Stimulated activated CD4-positive, alpha-beta T cell treated with anti-CD3 and anti-CD28 coated beads, TNF-alpha, amount 100 ng/mL, for 48 hours (primary cell): Measurements from ENCODE around the gene CTIF.

Source experiments
- DNase-seq, 3 donors: peaks; one replicate each; pipeline ENCODE4 v3.0.0-alpha.2; 2020; ENCODE audit warnings: low read depth in 3 of 3

Gene CTIF

GRCh38 chr18:48575301-48575657, 36.4 kb downstream of the CTIF start:
- no peak for DNase-seq

DNA sequence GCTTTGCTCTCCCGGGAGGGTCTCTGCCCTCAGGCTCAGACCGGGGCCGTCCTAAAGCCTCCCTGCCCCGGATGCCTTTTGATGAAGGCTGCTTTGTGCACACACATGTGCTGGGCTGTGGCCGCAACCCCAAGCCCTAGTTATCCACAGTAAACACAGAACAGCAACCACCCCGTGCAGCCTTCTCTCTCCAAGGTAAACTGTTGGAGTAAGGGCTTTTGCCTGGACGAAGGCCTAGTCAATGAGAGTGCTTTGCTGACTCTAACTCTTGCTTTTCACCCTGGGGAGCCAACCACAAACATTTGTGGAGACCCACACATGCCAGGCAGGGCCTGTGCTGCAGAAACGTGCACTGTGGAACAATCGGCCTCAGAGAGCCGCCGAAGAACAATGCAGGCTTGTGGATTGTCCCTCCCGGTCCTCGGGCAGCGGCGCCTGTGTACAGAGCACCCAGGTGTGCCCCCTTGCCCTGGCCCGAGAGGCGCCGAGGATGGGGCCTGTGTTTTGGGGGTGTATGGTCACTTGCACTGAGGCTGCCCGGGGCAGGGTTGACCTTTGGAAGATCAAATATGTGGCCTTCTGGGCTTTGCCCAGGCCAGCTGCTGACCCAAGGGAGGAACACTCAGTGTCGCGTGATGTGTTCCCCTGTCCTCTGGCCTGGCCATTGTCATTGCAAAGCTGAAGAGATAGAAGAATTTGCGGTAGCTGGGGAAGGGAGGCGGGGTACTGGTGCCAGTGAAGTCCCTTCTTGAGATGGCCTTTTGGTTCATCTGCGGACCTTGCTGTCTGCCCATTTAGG, 37.0 kb downstream of the CTIF start:
- no peak for DNase-seq

GRCh38 chr18:48576457-48576771, 37.6 kb downstream of the CTIF start:
- no peak for DNase-seq

DNA sequence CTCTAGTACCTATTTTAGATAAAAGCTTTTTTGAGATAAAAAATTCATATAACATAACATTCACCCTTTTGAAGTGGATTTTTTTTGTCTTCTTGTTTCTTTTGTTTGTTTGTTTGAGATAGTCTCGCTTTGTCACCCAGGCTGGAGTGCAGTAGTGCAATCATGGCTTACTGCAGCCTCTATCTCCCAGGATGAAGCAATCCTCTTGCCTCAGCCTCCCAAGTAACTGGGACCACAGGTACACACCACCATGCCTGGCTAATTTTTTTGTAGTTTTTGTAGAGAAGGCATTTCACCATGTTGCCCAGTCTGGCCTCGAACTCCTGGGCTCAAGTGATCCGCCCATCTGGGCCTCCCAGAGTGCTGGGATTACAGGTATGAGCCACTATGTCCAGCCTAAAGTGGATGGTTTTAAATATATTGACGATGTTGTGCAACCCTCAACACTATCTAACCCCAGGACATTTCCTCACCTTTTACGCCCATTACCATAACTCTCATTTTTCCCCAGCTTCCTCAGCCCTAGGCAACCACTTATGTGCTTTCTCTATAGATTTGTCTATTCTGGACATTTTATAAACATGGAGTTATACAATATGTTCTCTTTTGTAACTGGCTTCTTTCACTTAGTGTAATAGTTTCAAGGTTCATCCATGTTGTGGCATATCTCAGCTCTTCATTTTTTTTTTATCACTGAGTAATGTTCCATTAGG, 38.8 kb downstream of the CTIF start:
- no peak for DNase-seq

DNA sequence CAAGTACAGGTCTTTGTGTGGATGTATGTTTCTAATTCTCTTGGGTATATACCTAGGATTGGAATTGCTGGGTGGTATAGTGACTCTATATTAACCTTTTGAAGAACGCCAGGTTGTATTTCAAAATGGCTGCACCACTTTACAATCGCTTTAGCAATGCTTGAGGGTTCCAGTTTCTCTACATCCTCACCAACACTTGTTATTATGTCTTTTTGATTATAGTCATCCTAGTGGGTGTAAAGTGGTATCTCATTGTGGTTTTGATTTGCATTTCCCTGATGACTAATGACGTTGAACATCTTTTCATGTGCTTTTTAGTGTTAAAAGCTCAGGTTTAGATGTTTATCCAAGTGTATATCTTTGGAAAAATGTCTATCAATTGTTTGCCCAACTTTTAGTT, 39.5 kb downstream of the CTIF start:
- DNase-seq, result no peak

GRCh38 chr18:48580066-48580465, 41.2 kb downstream of the CTIF start:
- DNase-seq, result no peak

- no peak for DNase-seq
Observed at GRCh38 chr18:48580782-48581181, 42.0 kb downstream of the CTIF start.

GRCh38 chr18:48581206-48581605, 42.4 kb downstream of the CTIF start:
- DNase-seq, result no peak

DNA sequence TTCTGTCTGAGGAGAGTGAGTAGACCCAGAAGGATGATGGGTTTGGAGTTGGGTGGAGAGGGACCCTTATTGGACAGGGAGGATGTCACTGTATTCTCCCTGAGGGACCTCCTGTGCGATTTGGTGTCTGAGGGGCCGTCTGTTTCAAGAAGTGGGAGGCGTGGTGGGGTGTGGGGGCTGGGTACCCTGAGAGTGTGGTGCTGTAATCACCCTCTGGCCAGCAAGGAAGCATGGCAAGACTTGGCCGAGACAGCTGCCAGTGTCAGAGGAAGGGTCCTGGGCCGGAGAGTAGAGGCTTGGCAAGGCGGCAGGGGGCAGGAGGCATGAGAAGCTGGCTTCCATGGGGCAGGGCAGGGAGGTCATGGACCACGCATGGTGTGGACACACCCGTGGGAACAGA, 43.1 kb downstream of the CTIF start:
- no peak for DNase-seq

GRCh38 chr18:48582946-48583345, 44.1 kb downstream of the CTIF start:
- DNase-seq, result no peak

- no peak for DNase-seq
Observed at GRCh38 chr18:48583573-48583972, 44.7 kb downstream of the CTIF start.

DNA sequence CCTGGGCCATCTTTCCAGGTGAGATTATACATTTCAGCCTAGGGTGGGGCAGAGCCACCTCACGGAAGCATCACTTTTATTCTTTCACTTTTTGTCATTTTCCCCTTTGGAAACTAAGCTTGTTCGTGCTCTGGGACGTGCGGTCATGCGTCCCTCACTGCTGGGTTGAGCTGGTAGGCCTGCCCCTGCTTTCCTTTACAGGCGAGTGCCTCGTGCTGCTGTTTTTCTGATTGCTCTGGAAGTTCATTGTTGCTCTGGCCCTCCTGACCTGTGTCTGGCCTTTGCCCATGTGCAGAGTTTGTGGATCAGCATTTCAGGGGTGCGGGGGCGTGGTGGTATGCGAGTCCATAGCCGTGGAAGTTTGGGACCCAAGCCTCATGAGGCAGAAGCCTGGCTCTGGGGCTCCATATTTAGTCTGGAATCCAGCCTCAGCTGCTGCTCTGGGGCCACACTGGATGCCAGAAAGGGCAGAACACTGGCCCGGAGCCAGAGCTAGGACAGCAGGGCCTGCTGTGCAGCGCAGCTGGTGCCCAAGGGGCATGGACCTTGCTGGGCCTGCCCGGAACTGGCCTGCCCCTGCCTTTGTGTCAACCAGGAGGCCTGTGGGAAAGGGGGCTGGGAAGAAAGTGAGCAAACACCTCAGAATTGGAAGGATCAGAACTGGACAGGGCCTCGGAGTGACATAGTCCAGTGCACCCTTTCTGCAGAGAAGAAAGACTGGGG, 51.1 kb downstream of the CTIF start:
- no peak for DNase-seq

DNA sequence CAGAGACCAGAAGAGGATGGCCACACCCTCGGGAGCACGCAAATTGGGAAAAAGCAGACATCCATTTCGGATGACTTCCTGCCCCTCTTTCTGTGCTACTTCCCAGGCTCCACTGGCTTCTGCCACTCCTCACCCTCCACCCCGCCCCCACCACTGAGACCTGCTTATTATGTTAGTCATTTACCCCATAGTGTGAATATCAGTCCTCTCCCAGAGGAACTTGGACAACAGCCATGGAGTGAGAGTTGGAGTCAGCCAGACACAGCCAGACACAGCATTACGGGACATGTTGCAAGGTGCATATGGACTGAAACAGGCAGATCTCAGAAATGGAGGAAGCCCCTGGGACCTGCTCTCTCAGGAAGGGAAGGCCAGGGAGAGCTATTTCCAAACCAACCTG, 51.8 kb downstream of the CTIF start:
- no peak for DNase-seq

DNA sequence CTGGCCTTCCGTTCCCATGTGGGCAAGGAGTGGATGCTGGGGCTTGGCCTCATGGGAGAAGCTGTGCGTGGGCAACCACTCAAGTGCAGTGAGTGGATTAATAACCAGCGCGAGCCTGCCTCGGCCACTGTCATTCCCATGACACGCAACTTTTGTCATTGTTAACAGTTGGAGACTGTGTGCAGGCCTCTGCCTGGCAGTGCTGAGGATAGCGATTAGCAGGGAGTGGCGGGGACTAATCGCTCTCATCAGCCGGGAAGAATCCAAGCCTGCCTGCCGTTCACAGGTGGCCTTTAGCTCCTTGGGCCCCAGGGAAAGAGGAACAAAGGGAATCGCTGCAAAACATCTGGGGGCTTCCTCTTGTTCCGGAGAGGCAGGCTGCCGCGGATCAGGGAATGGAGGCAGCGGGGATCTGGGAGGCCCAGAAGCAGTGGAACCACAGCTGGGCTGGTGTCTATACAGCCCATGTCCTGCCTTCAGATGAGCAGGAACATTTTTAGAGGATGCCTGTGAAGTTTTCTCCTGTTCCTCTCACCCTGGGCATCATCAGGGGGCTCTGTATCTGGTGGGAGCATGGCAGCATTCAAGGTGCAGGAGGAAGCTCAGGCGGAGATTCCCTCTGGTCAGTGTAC, 53.8 kb downstream of the CTIF start:
- DNase-seq, result no peak

GRCh38 chr18:48594471-48595094, 55.8 kb downstream of the CTIF start:
- no peak for DNase-seq

- no peak for DNase-seq
Observed at GRCh38 chr18:48595703-48596218, 56.9 kb downstream of the CTIF start.

GRCh38 chr18:48597110-48597509, 58.3 kb downstream of the CTIF start:
- DNase-seq, result no peak

GRCh38 chr18:48597671-48598070, 58.8 kb downstream of the CTIF start:
- no peak for DNase-seq

DNA sequence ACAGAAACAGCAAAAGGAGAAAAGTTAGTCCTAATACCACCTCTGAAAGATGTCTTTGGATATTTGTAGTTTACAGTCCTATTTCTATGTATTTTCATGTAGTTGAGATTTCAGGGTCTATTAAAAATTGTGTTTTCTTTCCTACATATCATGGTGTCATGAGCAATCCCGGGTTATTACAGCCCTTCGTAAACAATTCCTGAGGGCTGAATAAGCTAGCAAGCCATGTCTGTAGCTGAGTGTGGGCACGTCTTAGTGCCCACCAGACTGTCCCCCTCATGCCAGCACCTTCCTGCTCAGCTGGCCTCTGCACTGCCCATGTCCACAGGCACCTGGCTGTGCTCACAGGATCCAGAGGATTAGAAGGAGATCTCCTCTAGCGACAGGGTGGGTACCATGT, 60.6 kb downstream of the CTIF start:
- DNase-seq, result no peak

DNA sequence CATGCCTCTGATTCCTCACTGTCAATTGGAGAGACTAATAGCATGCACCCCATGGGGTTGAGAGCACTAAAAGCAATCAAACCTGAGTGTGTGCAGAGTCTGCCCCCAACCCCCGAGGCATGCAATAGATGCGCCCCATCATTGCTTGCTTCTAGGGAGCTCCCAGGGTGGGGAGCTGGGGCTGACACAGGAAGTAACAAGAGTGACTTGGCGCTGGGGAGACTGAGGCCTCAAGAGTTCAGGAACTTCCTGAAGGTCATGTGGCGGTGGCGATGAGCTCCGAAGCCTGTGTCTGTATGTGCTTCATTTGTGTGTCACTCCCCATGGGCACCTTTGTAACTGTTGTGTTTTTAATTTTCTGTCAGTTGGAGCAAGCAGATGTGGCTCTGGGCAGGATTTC, 61.2 kb downstream of the CTIF start:
- no peak for DNase-seq

GRCh38 chr18:48600456-48601090, 61.7 kb downstream of the CTIF start:
- DNase-seq, result no peak
